Measurements from ENCODE around the gene C20orf141.
"Not testable (repeated sequence)": the region's sequence is repeated elsewhere in the genome, so short reads cannot be mapped to it uniquely, and the experiment has no call there.

The C20orf141 gene

DNA sequence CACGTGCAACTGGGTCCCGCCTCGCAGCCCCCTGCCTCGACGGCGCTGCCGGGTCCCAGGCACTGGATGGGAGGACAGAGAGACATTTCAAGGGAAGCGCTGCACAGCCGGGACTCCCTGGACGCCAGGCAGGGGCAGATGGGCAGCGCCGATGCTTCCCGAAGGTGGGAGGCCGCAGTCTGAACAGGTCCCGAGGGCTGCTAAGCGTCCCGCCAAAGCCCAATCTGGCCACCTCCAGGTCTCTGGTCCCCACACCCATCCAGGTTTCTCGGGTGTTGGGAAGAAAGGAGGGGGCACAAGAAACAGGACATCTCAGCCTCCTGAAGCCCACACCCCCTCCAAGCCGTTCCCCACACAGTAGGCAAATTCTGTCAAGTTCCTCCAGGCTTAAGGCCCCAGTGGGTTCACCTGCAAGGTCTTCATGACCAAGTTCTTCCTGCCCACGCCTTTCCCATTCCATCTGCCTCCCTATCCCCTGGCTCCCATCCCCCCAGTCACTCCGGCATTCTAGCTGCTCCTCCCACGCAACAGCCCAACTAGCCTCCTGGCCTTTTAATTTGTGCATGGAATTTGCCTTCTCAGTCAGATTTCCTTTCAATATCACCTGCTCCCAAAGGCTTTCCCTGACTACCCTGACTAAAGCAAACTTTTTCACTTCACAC lies 9.0 kb upstream of the C20orf141 start:
- no peak for DNase-seq
- TF ChIP-seq GATA1 (IDR thresholded peaks at IDR 0.05; ENCODE audit: low read depth, low read length) (no peak), POLR2A (IDR thresholded peaks at IDR 0.05; ENCODE audit: low read length) (no peak)

DNA sequence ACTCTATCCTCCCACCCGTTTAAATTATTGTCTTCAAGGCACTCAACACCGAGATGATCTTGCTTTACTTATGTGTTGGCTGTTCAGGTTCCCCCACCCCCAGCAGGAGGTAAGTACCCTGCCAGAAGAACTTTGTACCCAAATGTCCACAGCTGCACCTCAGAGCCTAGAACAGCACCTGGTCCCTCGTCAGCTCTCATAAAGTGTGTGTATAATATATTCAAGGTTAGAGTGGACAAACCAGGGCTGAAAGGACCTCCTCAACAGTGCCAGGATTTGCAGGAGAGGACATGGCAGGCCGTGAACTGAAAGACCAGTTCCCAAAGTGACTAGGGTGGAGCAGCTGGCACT lies 8.5 kb upstream of the C20orf141 start:
- no peak for DNase-seq
- TF ChIP-seq GATA1 (IDR thresholded peaks at IDR 0.05; ENCODE audit: low read depth, low read length) (no peak), POLR2A (IDR thresholded peaks at IDR 0.05; ENCODE audit: low read length) (no peak)

DNA sequence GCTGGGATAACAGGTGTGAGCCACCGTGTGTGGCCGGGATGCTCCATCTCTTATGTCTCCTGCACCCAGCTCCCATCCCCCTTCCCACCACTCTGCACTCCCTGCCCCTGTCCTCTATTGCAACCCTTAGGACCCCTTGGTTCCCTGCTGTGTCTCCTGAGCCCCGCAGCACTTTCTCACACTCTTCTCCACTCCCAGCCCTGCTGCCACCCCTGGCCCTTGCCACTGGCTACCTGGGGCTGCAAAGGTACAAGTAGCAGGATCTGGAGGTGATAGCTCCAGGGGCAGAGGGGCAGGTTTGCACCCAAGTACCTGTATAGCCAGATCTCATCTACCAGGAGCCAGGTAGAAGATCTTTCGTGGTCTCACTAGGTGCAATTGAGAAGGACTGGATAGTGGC lies 7.8 kb upstream of the C20orf141 start:
- DNase-seq: no peak
- TF ChIP-seq POLR2A (IDR thresholded peaks at IDR 0.05; ENCODE audit: low read length) (no peak), GATA1 (IDR thresholded peaks at IDR 0.05; ENCODE audit: low read depth, low read length) (no peak)

DNA sequence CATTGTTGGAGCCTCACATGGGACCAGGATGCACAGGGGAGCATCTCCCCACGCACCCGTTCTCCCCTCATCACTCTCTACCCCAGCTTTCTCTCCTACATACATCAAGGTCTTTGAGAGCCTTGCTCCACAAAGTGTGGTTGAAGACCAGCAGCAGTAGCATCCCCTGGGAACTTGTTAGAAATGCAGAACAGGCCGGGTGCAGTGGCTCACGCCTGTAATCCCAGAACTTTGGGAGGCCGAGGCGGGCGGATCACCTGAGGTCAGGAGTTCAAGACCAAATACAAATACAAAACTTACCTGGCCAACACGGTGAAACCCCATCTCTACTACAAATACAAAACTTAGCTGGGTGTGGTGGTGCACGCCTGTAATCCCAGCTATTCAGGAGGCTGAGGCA lies 6.9 kb upstream of the C20orf141 start:
- DNase-seq: not testable (repeated sequence)

DNA sequence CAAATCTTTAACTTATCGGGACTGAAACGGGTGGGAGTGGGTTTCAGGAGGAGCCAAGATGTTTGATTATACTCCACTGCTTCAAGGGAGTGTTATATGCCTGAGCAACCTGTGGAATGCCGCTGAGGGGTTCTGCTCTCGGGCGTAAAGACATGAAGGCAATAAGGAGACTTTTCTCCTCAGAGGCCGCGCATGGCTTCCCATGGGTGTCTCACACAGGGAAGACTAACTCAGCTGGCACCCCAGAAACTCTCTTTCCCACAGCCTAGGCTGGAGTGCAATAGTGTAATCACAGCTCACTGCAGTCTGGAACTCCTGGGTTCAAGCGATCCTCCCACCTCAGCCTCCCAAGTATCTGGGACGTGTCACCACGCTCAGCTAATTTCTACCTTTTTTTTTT lies 5.1 kb upstream of the C20orf141 start:
- no peak for DNase-seq
- TF ChIP-seq GATA1 (IDR thresholded peaks at IDR 0.05; ENCODE audit: low read depth, low read length) (no peak), POLR2A (IDR thresholded peaks at IDR 0.05; ENCODE audit: low read length) (no peak)

DNA sequence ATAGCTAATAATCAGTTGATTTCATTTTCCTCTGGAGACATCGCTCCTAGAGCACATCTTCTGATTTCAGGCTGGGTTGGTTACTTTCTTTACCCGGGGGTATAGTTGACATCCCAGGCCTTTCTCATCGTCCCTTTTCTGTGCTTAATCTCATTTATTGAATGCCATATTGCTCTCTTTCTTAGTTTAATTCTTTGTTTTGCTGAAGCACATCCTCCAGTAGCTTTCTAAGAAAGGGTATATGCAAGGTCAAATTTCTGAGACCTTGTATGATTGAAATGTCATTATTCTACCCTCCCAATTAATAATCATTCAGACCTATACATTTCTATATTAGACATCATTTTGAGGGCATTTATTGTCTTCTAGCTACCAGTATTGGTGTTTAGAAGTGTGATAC lies 2.6 kb upstream of the C20orf141 start:
- DNase-seq: no peak
- TF ChIP-seq GATA1 (IDR thresholded peaks at IDR 0.05; ENCODE audit: low read depth, low read length) (no peak), POLR2A (IDR thresholded peaks at IDR 0.05; ENCODE audit: low read length) (no peak)

DNA sequence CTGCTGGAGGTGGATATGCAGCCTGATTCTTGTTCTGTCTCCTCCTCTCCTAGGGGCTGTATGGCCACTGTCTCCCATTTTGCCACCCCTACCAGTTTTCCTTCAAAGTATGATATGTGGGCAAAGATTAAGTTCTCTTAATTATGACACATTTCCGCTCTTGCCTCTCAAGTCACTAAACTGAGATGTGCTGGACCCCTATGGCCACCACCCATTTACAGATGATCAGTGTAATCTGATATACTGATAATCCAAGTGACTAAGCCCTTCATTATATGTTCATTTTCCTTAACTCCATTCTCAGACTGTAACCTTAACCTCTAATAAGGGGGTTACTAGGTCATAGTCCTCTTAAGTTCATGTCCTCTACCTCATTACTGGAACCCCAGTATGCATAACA lies 711 bp upstream of the C20orf141 start:
- TF ChIP-seq POLR2A (IDR thresholded peaks at IDR 0.05; ENCODE audit: low read length): no peak
- TF ChIP-seq GATA1 (IDR thresholded peaks at IDR 0.05; ENCODE audit: low read depth, low read length): no peak
- no peak for DNase-seq

DNA sequence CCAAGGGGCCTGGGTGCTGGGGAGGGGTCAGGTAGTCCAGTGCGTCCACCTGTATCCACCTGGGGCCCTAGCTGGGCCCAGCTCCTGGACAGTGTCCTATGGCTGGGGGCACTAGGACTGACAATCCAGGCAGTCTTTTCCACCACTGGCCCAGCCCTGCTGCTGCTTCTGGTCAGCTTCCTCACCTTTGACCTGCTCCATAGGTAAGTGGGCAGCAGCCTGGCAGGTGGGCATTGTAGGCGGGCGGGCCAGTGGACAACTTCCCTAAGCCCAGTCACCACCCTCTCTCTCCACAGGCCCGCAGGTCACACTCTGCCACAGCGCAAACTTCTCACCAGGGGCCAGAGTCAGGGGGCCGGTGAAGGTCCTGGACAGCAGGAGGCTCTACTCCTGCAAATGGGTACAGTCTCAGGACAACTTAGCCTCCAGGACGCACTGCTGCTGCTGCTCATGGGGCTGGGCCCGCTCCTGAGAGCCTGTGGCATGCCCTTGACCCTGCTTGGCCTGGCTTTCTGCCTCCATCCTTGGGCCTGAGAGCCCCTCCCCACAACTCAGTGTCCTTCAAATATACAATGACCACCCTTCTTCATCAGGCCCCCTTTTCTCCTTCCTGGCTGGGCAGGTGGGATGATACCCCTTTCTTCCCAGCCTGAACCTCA lies 584 bp downstream of the C20orf141 start:
- TF ChIP-seq POLR2A (IDR thresholded peaks at IDR 0.05; ENCODE audit: low read length) (no peak), GATA1 (IDR thresholded peaks at IDR 0.05; ENCODE audit: low read depth, low read length) (no peak)
- DNase-seq: no peak

DNA sequence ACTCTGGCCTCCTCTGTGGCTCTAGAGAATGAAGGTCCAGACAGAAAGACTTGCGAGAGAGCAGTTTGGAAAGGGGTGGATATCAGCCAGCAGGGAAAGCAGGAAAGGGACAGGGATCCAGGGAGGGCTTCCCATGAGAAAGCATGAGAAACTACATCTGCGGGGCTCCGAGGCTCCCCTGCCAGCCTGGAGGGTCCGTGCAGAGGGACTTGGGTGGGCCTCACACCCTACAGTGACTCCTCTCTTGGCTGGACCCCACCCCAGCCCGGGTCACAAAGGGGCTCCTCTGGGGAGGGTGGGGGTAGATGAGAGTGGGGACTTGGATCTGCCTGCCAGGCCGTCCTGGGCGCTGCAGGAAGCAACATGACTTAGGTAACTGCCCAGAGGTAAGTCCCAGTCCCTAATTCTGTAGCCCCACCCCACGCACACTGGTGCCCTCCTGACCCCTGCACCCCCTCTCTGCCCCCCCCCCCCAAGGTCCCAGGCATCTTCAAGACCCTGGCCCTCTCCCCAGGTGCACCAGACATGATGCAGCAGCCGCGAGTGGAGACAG lies 1.3 kb downstream of the C20orf141 start, which contains the start of gene TMEM239:
TSS of gene TMEM239 (plus strand) at position 335 of the 553 bp plus-strand sequence. CDS start at position 526, 191 bp downstream.
- TF ChIP-seq POLR2A (IDR thresholded peaks at IDR 0.05; ENCODE audit: low read length): no peak
- TF ChIP-seq GATA1 (IDR thresholded peaks at IDR 0.05; ENCODE audit: low read depth, low read length): no peak

DNA sequence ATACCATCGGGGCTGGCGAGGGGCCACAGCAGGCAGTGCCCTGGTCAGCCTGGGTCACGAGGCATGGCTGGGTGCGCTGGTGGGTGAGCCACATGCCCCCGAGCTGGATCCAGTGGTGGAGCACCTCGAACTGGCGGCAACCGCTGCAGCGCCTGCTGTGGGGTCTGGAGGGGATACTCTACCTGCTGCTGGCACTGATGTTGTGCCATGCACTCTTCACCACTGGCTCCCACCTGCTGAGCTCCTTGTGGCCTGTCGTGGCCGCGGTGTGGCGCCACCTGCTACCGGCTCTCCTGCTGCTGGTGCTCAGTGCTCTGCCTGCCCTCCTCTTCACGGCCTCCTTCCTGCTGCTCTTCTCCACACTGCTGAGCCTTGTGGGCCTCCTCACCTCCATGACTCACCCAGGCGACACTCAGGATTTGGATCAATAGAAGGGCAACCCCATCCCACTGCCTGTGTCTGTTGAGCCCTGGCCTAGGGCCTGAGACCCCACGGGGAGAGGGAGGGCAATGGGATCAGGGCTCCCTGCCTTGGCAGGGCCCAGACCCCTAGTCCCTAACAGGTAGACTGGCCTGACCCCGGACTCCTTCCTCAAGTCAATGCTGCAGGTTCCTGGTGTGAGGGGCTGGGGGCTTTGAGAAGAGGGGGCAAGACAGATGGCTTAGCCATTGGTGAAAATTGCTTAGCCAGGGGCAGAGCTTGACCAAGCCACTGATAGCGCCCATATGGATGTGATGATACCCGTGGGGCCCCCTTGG lies 2.0 kb downstream of the C20orf141 start:
- DNase-seq: peak in 1 of 2 experiments; percentile 18
- no peak for TF ChIP-seq GATA1 (IDR thresholded peaks at IDR 0.05; ENCODE audit: low read depth, low read length)
- no peak for TF ChIP-seq POLR2A (IDR thresholded peaks at IDR 0.05; ENCODE audit: low read length)

More for the DNA sequence above, 1.3 kb downstream of the C20orf141 start, which contains the start of gene TMEM239:
- DNase-seq: no peak

DNA sequence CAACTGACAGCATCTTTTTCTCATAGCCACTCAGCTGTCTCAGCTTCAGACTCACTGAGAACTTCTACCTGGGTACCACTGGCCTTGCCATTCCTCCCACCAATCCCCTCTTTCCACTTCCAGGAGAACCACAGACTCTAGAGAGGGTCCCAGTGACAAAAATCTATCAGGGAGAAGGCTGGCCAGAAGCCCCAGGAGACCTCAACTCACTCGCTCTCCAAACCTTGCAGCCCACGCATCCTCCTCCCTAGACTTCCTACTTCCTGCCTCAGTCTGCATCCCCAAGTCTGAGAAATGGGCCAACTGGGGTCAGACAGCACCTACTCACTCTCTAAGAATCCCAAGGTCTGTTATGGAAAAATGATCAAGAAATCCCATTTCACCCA lies 2.5 kb downstream of the C20orf141 start:
- DNase-seq: no peak

DNA sequence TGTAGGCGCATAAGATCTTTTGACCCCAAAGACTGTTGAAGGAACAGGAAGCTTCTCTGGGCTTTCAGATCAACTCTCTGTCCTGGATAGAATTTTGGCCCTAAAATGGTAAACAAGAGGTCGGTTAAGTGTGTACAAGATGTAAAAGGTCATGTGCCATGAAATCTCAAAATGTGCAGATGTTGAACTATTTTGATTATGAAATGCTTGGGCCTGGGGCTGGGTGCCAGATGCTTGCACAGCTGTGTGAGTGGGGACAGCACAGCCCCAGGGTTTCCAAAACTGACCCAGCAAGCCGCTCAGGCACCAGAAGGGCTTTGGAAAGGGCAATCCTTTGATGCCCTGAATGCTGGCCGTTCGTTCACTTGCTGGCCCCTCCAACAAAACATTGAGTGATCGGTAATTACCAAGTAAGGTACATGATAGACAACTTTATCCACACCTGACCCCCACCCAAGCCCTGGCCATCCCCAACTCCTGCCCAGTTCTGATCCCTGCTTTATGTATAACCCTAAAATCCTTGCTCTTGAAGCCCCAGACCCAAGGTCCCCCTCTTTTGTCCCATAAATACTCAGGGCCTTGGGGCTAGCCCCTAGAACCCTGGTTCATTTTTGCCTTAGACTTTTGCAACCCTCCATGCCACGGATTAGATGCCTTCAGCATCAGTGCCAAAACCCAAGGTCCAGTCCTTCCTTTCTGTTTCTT lies 3.3 kb downstream of the C20orf141 start:
- TF ChIP-seq POLR2A (IDR thresholded peaks at IDR 0.05; ENCODE audit: low read length): no peak
- no peak for TF ChIP-seq GATA1 (IDR thresholded peaks at IDR 0.05; ENCODE audit: low read depth, low read length)
- DNase-seq: no peak

More for the DNA sequence above, 2.5 kb downstream of the C20orf141 start:
- TF ChIP-seq GATA1 (IDR thresholded peaks at IDR 0.05; ENCODE audit: low read depth, low read length): no peak
- TF ChIP-seq POLR2A (IDR thresholded peaks at IDR 0.05; ENCODE audit: low read length): no peak

DNA sequence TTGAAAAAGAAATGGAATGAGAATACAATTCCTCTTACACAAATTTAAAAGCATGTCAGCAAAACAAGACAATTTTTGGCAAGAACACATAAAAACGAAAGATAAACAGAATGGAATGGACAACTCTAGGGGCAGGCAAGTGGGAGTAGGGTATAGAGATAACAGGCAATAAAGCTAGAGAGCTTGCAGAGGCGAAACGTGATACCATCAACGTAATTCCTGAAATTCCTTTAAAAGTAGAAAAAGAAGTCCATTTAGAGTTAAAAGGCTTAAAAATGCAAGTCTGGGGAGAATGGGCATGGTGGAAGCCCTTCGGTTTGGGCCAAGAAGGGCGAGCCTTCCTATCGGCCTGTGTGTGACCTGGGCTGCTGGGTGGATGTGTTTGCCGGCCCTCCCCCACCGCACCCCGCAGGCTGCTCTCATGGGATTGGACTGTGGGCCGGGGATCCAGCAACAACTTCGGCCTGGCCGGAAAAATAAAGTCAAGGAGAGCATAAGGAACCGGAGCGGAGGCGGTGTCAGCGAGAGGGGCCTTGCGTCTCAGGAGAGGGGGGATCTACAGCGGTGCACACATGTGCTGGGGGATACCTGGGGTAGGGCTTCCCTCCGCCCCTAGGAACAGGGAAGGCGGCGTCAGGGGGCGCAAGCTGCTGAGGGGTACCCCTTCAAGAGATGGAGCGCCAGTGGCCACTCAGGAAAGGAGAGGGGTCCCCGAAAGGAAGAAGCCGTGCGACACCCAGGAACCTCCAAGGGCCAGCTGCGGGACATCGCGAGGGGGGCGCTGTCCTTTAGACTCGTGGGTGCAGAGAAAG lies 5.5 kb downstream of the C20orf141 start:
- DNase-seq: no peak
- TF ChIP-seq GATA1 (IDR thresholded peaks at IDR 0.05; ENCODE audit: low read depth, low read length) (no peak), POLR2A (IDR thresholded peaks at IDR 0.05; ENCODE audit: low read length) (no peak)

Measured in erythroblast (primary cell).